HepG2 (cell line): ENCODE data around the gene GNMT. TPM values are rescaled to one million over a fixed set of nuclear protein-coding genes. Genes with fewer than 3 reads are reported as not detected.

Experiments used
- CREB1 ChIP-seq, 2 experiments: fragments of 450-650 bp in 1 of 2; IDR thresholded peaks; 2 replicates each; pipeline ENCODE4 v1.6.1; 2016 to 2017; ENCODE audit warnings: control low read depth in 1 of 2, mild to moderate bottlenecking in 1 of 2, missing compliant biosample characterization in 1 of 2, missing genetic modification characterization in 1 of 2
- HOXD1 ChIP-seq: sonication (generic); formaldehyde crosslinking; IDR thresholded peaks from 2 replicates; pipeline ENCODE4 v1.5.0; 2020; ENCODE audit warnings: missing genetic modification reagents
- MLLT10 ChIP-seq: sonication (generic); formaldehyde crosslinking; IDR thresholded peaks from 2 replicates; pipeline ENCODE4 v1.4.0; 2020; ENCODE audit warnings: missing genetic modification reagents
- SOX6 ChIP-seq, 2 experiments: fragments of 450-650 bp in 1 of 2; sonication (generic) in 1 of 2; formaldehyde crosslinking in 1 of 2; IDR thresholded peaks; 2 replicates each; pipeline versions ENCODE4 v1.4.0 to v1.6.1; 2017 to 2020; ENCODE audit warnings: antibody characterized with exemption in 1 of 2, mild to moderate bottlenecking in 1 of 2, missing genetic modification reagents in 1 of 2
- SRSF9 ChIP-seq: fragments of 200-400 bp; formaldehyde crosslinking; IDR thresholded peaks from 2 replicates; pipeline ENCODE4 v1.6.1; 2018; ENCODE audit warnings: borderline replicate concordance, mild to moderate bottlenecking, low read depth, low read length; ENCODE audit not compliant: insufficient read depth, poor library complexity, severe bottlenecking
- ZFP36L2 ChIP-seq: sonication (generic); formaldehyde crosslinking; IDR thresholded peaks from 2 replicates; pipeline ENCODE4 v1.4.0; 2020; ENCODE audit warnings: missing genetic modification reagents
- ZNF333 ChIP-seq: sonication (generic); formaldehyde crosslinking; IDR thresholded peaks from 2 replicates; pipeline ENCODE4 v1.4.0; 2020; ENCODE audit warnings: mild to moderate bottlenecking, missing genetic modification reagents, borderline replicate concordance
- ZNF34 ChIP-seq: sonication (generic); formaldehyde crosslinking; IDR thresholded peaks from 2 replicates; pipeline ENCODE4 v1.4.0; 2020; ENCODE audit warnings: mild to moderate bottlenecking, missing genetic modification reagents, borderline replicate concordance
- ZNF549 ChIP-seq: sonication (generic); formaldehyde crosslinking; IDR thresholded peaks from 2 replicates; pipeline ENCODE4 v1.5.0; 2020; ENCODE audit warnings: missing genetic modification reagents
- polyA plus RNA-seq, 8 experiments: library from polyadenylated mRNA; depleted of rRNA in 3 of 8; stranded (reverse) in 7 of 8; unstranded in 1 of 8; fragments of >200 nt; fragmentation: Illumina TruSeq in 4 of 8; extraction: Trizol in 4 of 8; gene quantifications; 2 replicates each; pipeline versions ENCODE4 v1.2.1 to v1.2.3, GENCODE V29; 2011 to 2016; ENCODE audit warnings: low read depth in 4 of 8, missing spikeins in 1 of 8, mixed read lengths in 1 of 8; ENCODE audit not compliant: insufficient read depth in 1 of 8
- total RNA-seq, 5 experiments: library from RNA; depleted of rRNA; stranded (reverse); fragments of >200 nt; fragmentation: Illumina TruSeq; extraction: Trizol; gene quantifications; 2 replicates each; pipeline ENCODE4 v1.2.3, GENCODE V29; 2016; ENCODE audit warnings: low read depth in 1 of 5
- TF ChIP-seq, protein P1 (sequence below): sonication (generic); formaldehyde crosslinking; IDR thresholded peaks from 2 replicates; pipeline ENCODE4 v1.8.1; 2022; ENCODE audit warnings: low read depth, mild to moderate bottlenecking, missing genetic modification reagents
- TF ChIP-seq, protein P2 (sequence below): sonication (generic); formaldehyde crosslinking; IDR thresholded peaks from 2 replicates; pipeline ENCODE4 v1.4.0; 2020; ENCODE audit warnings: mild to moderate bottlenecking, missing genetic modification reagents
- TF ChIP-seq, protein P3 (sequence below): sonication (generic); formaldehyde crosslinking; IDR thresholded peaks from 2 replicates; pipeline ENCODE4 v1.9.0; 2021; ENCODE audit warnings: mild to moderate bottlenecking, missing genetic modification reagents
- TF ChIP-seq, protein P4 (sequence below): sonication (generic); formaldehyde crosslinking; IDR thresholded peaks from 2 replicates; pipeline ENCODE4 v1.4.0; 2020; ENCODE audit warnings: missing genetic modification reagents

Gene GNMT
- total and polyA plus RNA-seq, 2 of the 13 experiments (the other 11 are each of a cell fraction or from before 2014, with no cell fraction given), result 2.8 to 7.0 TPM

DNA sequence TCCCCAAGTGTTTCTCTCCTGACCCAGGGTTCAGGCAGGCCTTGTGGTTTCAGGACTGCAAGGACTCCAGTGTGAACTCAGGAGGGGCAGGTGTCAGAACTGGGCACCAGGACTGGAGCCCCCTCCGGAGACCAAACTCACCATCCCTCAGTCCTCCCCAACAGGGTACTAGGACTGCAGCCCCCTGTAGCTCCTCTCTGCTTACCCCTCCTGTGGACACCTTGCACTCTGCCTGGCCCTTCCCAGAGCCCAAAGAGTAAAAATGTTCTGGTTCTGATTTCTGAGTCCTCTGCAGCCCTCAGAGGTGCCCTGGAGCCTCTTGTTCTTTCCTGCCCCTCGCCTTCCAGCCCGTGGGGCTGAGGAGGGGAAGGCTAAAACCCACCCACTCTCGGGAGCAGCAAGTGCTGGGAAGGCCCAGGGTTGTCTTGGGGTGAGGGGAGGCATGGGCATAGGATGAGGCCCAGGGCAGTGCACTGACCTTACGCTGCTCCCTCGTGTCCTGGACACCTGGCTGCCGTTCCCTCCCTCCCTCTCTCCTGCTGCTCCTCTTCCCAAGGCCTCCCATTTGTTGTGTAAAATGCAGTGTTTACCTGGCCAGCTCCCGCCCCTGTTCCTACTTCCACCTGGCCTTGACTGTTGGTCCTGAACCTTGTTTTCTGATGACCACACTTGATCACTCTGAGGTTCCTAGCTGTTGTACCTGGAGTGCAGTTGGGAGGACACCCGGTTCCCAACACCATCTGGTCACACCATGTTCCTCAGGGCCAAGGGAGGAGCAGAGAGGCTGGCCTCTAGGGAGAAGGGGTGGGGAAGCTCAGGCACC lies 21.4 kb upstream of the GNMT start (continued):
- TF ChIP-seq, protein P1, sequence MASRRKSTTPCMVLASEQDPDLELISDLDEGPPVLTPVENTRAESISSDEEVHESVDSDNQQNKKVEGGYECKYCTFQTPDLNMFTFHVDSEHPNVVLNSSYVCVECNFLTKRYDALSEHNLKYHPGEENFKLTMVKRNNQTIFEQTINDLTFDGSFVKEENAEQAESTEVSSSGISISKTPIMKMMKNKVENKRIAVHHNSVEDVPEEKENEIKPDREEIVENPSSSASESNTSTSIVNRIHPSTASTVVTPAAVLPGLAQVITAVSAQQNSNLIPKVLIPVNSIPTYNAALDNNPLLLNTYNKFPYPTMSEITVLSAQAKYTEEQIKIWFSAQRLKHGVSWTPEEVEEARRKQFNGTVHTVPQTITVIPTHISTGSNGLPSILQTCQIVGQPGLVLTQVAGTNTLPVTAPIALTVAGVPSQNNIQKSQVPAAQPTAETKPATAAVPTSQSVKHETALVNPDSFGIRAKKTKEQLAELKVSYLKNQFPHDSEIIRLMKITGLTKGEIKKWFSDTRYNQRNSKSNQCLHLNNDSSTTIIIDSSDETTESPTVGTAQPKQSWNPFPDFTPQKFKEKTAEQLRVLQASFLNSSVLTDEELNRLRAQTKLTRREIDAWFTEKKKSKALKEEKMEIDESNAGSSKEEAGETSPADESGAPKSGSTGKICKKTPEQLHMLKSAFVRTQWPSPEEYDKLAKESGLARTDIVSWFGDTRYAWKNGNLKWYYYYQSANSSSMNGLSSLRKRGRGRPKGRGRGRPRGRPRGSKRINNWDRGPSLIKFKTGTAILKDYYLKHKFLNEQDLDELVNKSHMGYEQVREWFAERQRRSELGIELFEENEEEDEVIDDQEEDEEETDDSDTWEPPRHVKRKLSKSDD (CRISPR knock-in tag), result peak; percentile 92; the same call in 1 of the 2 replicates
- TF ChIP-seq MLLT10, result no peak
- TF ChIP-seq ZNF34 (CRISPR knock-in tag), result 0 out of 2 replicates have a peak, but pooled peaks have one; percentile 72
- TF ChIP-seq, protein P2, sequence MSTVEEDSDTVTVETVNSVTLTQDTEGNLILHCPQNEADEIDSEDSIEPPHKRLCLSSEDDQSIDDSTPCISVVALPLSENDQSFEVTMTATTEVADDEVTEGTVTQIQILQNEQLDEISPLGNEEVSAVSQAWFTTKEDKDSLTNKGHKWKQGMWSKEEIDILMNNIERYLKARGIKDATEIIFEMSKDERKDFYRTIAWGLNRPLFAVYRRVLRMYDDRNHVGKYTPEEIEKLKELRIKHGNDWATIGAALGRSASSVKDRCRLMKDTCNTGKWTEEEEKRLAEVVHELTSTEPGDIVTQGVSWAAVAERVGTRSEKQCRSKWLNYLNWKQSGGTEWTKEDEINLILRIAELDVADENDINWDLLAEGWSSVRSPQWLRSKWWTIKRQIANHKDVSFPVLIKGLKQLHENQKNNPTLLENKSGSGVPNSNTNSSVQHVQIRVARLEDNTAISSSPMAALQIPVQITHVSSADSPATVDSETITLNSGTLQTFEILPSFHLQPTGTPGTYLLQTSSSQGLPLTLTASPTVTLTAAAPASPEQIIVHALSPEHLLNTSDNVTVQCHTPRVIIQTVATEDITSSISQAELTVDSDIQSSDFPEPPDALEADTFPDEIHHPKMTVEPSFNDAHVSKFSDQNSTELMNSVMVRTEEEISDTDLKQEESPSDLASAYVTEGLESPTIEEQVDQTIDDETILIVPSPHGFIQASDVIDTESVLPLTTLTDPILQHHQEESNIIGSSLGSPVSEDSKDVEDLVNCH (CRISPR knock-in tag), result peak; percentile 84; the same call in 1 of the 2 replicates
- TF ChIP-seq, protein P3, sequence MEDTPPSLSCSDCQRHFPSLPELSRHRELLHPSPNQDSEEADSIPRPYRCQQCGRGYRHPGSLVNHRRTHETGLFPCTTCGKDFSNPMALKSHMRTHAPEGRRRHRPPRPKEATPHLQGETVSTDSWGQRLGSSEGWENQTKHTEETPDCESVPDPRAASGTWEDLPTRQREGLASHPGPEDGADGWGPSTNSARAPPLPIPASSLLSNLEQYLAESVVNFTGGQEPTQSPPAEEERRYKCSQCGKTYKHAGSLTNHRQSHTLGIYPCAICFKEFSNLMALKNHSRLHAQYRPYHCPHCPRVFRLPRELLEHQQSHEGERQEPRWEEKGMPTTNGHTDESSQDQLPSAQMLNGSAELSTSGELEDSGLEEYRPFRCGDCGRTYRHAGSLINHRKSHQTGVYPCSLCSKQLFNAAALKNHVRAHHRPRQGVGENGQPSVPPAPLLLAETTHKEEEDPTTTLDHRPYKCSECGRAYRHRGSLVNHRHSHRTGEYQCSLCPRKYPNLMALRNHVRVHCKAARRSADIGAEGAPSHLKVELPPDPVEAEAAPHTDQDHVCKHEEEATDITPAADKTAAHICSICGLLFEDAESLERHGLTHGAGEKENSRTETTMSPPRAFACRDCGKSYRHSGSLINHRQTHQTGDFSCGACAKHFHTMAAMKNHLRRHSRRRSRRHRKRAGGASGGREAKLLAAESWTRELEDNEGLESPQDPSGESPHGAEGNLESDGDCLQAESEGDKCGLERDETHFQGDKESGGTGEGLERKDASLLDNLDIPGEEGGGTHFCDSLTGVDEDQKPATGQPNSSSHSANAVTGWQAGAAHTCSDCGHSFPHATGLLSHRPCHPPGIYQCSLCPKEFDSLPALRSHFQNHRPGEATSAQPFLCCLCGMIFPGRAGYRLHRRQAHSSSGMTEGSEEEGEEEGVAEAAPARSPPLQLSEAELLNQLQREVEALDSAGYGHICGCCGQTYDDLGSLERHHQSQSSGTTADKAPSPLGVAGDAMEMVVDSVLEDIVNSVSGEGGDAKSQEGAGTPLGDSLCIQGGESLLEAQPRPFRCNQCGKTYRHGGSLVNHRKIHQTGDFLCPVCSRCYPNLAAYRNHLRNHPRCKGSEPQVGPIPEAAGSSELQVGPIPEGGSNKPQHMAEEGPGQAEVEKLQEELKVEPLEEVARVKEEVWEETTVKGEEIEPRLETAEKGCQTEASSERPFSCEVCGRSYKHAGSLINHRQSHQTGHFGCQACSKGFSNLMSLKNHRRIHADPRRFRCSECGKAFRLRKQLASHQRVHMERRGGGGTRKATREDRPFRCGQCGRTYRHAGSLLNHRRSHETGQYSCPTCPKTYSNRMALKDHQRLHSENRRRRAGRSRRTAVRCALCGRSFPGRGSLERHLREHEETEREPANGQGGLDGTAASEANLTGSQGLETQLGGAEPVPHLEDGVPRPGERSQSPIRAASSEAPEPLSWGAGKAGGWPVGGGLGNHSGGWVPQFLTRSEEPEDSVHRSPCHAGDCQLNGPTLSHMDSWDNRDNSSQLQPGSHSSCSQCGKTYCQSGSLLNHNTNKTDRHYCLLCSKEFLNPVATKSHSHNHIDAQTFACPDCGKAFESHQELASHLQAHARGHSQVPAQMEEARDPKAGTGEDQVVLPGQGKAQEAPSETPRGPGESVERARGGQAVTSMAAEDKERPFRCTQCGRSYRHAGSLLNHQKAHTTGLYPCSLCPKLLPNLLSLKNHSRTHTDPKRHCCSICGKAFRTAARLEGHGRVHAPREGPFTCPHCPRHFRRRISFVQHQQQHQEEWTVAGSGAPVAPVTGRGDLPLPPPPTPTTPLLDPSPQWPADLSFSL (CRISPR knock-in tag), result peak; percentile 74
- TF ChIP-seq SOX6 (IDR thresholded peaks at IDR 0.05), result no peak
- TF ChIP-seq SOX6 (CRISPR knock-in tag; IDR thresholded peaks at IDR 0.05), result peak; percentile 90
- TF ChIP-seq ZNF333 (CRISPR knock-in tag), result no peak
- TF ChIP-seq, protein P4, sequence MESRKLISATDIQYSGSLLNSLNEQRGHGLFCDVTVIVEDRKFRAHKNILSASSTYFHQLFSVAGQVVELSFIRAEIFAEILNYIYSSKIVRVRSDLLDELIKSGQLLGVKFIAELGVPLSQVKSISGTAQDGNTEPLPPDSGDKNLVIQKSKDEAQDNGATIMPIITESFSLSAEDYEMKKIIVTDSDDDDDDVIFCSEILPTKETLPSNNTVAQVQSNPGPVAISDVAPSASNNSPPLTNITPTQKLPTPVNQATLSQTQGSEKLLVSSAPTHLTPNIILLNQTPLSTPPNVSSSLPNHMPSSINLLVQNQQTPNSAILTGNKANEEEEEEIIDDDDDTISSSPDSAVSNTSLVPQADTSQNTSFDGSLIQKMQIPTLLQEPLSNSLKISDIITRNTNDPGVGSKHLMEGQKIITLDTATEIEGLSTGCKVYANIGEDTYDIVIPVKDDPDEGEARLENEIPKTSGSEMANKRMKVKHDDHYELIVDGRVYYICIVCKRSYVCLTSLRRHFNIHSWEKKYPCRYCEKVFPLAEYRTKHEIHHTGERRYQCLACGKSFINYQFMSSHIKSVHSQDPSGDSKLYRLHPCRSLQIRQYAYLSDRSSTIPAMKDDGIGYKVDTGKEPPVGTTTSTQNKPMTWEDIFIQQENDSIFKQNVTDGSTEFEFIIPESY, result no peak
- no peak for TF ChIP-seq ZFP36L2 (CRISPR knock-in tag)
- TF ChIP-seq ZNF549 (CRISPR knock-in tag), result no peak
- no peak for TF ChIP-seq SRSF9
- TF ChIP-seq CREB1 (IDR thresholded peaks at IDR 0.05), result 0 out of 2 replicates have a peak, but pooled peaks have one; percentile 15
- TF ChIP-seq CREB1 (CRISPR knock-in tag; IDR thresholded peaks at IDR 0.05), result no peak; the same call in 1 of the 2 replicates
- TF ChIP-seq HOXD1 (CRISPR knock-in tag), result peak; percentile 59; the same call in 1 of the 2 replicates
